Measurements from ENCODE around the gene VWA8. TPM values are rescaled to one million over a fixed set of nuclear protein-coding genes. Genes with fewer than 3 reads are reported as not detected.
"Not testable (repeated sequence)": the region's sequence is repeated elsewhere in the genome, so short reads cannot be mapped to it uniquely, and the experiment has no call there.

The VWA8 gene
- total RNA-seq, 1 donor = 10.8 TPM

DNA sequence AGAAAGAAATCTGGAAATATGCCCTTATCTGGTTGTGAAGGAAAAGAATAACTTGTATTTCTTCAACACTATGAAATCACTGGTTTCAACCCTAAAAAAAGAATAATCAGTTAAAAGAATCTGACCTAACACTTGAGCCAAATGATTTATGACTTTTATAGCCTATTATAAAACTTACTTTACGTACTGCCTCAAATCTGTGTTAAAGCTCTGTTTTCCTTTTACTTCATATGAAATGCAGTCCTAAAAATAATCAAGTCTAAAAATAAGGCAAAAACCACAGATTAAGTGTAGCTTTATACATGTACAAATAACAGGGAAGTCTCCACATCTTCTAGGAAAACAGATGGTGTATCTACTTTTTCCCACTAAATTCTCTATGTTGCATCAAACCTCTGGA, 101.3 kb downstream of the VWA8 start:
- no peak for DNase-seq (ENCODE audit: low read depth in 2 of 3, low spot score in 2 of 3)

DNA sequence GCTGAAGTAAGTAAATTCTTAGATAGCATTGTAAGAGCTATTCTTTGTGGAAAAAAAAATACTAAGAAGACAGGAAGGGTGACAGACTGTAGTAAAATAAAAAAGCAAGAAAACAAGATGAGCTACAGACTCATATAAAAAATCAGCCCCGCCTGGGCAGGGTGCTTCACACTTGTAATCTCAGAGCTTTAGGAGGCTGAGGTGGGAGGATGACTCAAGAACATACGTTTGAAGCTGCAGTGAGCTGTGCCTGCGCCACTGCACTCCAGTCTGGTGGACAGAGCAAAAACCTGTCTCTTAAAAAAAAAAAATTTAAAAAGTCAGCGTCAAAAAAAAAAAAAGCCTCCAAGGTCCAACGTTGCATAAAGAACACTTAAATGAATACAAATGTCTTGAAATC, 102.1 kb downstream of the VWA8 start:
- DNase-seq (ENCODE audit: low read depth in 2 of 3, low spot score in 2 of 3) = no peak

DNA sequence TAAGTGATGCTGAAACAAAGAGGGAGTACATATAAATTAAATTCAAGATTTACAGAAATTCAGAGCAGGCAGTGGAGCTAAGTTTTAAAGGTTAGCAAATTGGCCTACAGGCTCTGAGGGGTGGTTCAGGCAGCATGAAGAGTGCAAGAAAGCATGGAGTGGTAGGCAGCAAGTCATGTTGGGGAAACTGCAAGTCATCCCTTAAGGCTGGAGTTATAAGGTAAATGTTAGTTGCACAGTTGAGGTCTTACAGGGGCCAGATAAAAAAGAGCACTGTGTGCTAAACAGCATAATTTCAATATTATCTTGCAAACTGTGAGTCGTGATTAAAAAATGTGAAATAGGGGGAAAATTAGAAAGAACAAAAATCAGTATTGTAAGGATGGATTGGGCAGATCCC, 106.2 kb downstream of the VWA8 start:
- no peak for DNase-seq (ENCODE audit: low read depth in 2 of 3, low spot score in 2 of 3)

DNA sequence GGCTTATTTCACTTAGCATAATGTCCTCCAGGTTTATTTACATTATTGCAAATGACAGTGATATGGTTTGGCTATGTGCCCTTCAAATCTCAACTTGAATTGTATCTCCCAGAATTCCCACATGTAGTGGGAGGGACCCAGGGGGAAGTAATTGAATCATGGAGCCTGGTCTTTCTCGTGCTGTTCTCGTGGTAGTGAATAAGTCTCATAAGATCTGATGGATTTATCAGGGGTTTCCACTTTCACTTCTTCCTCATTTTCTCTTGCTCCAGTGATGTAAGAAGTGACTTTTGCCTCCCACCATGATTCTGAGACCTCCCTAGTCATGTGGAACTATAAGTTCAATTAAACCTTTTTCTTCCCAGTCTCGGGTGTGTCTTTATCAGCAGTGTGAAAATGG, 109.6 kb downstream of the VWA8 start:
- DNase-seq (ENCODE audit: low read depth in 2 of 3, low spot score in 2 of 3) = no peak

DNA sequence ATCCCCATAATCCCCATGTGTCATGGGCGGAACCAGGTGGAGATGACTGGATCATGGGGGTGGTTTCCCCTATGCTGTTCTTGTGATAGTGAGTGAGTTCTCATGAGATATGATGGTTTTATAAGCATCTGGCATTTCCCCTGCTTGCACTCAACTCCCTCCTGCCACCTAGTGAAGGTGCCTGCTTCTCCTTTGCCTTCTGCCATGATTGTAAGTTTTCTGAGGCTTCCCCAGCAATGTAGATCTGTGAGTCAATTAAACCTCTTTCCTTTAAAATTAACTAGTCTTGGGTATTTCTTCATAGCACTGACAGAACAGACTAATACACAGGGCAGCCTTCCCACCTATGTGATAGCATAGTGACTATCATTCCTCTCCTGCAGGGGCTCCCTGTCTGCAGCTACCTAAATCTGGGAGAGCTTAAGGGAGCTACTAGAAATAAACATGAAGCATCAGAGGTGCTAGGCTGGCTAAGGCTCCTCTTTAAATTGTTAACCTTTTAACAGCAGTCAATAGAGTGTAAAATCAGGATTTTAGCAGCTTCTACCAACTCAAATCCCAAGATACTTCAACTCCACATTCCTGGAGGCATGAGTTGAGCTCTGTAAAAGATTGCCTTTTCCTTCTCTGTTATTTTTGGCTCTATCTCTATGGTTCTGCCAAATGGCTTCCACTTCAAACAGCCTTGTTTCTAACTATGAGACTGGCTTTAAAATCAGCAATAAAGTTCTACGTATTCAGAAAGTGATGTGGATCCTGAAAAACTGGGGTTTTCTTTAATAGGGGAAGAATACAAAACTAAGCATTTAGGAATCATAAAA, 112.3 kb downstream of the VWA8 start:
- DNase-seq (ENCODE audit: low read depth in 2 of 3, low spot score in 2 of 3) = no peak

DNA sequence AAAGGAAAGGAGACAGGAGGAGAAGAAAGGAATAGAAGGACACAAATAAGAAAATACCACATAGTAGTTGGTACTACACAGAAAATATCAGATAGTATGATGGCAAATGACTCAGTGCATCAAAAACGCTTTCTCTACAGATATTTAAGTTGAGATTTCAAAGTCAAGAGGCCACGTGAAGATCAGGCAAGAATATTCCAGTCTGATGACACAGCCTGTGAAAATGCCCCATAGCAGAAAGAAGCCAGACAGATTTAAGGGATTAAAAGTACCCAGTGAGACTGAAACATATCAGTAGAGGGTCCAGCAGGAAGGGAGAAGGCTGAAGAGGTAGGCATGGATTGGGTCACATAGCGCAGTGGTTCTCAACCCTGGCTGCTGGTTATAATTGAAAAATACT, 113.7 kb downstream of the VWA8 start:
- DNase-seq (ENCODE audit: low read depth in 2 of 3, low spot score in 2 of 3) = no peak

DNA sequence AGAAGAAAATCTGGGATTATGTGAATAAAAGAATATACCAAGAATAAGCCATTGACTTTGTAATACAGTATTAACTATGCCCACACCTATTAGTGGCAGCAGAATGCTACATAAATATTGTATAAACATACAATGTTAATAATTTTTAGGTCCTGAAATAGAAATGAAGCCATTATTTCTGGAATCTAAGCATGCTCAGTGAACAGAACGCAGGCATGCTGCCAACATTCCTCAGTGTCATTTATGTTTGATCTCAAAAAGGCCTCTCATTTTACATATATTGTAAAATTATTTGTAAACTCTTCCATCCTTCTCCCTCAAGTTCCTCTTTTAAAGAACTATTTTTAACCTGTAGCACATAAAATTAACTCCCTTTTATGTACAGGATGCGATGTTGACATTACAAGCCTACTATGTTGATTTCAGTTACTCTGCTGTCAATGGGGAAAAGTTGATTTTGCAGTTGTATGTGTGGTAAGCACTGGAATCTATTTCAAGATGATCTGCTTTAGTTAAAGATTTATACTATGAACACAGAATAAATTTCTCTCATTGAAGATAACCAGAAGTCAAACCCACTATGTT, 118.8 kb downstream of the VWA8 start:
- peak in 1 of 3 donors; percentile 41 for DNase-seq (ENCODE audit: low read depth in 2 of 3, low spot score in 2 of 3)

DNA sequence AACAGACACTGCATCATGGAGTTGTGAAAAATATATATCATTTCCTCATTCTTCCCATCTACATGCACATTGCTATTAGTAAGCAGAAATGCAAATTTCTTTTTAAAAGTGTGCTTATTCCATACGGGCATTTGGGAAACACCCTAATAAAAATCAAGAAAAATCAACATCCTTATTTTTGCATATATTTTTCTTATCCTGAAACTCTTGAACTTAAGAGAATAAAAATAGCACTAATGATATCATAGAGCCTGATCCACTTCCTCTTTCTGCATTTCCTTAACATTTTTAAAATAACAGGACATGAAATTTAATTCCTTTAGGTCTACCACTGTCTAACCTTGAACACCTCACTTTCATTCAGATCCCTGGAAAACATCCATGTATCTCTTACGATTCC, 123.3 kb downstream of the VWA8 start:
- DNase-seq (ENCODE audit: low read depth in 2 of 3, low spot score in 2 of 3) = peak in 2 of 3 donors; percentile 9 to 32

DNA sequence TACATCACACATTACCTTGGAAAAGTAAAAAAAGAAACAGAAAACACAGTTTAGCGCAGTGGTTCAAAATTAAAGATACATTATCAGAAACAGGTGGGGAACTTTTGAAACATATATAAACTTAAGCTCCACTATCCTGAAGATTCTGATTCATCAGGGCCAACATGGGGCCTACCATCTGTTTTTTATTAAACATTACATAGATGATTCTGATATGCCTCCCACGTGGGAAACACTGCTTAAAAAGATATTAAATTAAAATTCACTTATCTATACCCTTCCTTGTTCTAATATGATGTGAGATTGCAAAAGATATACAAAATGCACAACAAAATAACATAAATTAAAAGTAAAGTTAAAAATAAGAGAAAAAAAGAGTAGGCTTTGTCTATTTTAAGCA, 125.0 kb downstream of the VWA8 start:
- no peak for DNase-seq (ENCODE audit: low read depth in 2 of 3, low spot score in 2 of 3)

DNA sequence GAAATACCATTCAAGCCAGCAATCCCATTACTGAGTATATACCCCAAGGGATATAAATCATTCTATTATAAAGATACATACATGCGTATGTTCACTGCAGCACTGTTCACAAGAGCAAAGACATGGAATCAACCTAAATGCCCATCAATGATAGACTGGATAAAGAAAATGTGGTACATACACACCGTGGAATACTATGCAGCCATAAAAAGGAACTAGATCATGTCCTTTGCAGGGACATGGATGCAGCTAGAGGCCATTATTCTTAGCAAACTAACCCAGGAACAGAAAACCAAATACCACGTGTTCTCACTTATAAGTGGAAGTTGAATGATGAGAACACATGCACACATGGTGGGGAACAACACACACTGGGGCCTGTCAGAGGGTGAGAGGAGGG, 126.2 kb downstream of the VWA8 start:
- DNase-seq (ENCODE audit: low read depth in 2 of 3, low spot score in 2 of 3) = not testable (repeated sequence)

DNA sequence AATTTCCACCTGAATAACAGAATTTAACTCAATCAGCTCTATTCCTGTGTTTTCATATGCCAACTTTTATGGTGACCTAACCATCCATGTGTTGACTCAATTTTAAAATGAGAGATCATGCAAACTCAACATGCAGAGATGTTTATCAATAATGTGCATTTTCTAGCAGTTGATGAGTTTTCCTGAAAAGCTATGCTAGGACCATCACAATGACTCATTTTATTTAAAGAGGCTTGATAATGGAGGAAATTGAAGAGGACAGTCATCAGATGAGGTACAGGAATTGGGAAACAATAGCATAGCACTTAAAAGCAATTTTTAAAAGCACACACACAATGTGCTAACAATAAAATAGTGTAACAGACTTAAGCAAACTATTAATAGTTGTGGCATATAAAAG, 127.1 kb downstream of the VWA8 start:
- DNase-seq (ENCODE audit: low read depth in 2 of 3, low spot score in 2 of 3) = no peak

DNA sequence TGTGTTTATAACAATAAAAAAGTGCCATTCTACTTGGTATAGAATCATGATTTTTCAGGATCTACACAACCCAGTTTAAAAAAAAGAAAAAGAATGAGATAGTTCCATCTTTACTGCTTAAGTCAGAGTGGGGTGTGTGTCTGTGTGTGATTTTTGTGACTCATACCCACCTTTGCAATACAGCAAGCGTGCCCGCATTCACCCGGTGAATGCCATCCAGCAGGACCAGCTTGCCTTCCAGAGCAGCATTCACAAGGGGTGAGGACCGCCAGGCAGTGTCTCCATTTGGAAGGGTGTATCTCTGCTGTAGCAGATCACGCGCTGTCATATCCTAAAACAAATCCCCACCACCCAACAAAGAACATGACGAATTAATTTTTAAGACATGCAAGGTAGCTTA, 127.7 kb downstream of the VWA8 start:
- no peak for DNase-seq (ENCODE audit: low read depth in 2 of 3, low spot score in 2 of 3)

DNA sequence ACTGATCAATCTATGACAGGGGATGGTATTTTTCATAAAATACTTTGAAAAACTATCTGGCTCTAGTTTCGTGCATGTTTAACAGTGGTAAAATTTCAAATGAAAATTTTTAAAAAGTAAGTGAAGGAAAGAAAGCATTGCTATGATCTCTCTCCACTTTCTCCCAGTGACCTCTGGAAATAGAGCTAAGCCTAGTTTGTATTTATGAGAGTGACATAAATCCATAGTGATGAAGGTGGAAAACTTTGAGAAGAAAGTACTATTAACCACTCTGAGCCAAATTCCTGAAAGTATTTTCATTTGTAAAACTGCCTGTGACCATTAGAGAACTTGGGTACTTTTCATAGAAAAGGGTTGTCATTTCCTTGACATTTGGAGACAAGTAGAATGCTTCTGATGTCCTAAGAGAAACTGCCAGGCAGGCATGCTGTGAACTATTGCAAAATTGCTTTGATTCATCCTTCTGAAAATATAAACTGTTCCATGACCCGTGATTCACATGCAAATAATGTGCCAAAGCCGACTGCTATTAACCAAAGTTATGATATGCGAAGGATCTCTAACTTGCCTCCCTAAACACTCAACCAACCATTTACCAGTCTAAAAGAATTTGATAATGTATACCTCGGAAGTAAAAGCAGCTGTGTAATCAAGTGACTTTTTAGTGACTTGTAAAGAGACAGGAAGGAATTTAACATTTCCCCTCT, 133.2 kb downstream of the VWA8 start:
- DNase-seq (ENCODE audit: low read depth in 2 of 3, low spot score in 2 of 3) = no peak

DNA sequence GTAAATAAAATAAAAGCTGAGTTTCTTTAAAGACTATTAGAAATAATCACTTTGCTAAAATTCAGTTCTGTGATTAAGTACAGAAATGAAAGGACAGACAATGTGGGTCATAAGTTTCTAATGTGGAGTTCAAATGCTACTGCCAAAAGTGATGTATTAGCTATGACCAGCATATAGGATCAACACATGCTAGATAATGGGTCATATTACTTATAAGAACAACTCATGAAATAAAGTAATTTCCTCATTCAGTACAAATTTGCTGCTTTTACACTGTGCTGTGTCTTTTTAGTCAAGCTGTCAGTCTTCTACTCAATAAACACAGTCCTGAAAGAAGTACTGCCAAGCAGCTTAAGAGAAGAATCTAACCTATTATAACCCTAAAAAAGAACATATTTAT, 135.2 kb downstream of the VWA8 start:
- no peak for DNase-seq (ENCODE audit: low read depth in 2 of 3, low spot score in 2 of 3)

DNA sequence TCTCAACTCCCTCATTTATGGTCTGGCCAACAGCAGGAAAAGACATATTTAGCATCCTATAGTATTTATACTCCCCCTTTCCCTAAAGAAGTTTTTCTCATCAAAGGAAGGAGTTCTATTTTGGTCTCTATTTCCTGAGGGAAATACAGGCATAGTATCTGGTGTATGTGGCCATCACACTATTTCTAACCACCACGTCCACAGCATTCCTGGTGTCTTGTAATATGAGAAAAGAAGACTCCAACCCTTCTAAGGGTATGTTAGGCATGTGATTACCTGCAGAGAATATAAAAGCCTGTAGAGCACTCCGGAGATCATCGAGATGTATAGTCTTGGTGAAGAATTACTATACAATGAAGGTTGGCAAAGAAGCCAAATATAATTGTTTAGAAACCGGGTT, 137.4 kb downstream of the VWA8 start:
- DNase-seq (ENCODE audit: low read depth in 2 of 3, low spot score in 2 of 3) = no peak

DNA sequence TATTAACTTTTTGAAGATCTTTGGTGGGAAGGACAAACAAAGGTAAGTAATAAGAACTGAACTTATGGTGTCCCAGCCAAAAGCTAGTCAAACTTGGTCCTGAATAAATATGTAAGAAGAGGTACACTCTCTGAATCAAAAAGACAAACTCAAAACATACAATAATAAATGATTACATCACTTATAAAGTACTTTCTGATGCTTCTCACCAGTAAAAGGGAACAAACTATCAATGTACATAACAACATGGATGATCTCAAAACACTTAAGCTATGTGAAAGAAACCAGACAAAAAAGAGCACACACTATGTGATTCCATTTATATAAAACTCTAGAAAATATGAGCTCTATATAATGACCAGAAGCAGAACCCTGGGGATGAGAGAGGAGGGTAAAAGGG, 138.3 kb downstream of the VWA8 start:
- DNase-seq (ENCODE audit: low read depth in 2 of 3, low spot score in 2 of 3) = no peak

DNA sequence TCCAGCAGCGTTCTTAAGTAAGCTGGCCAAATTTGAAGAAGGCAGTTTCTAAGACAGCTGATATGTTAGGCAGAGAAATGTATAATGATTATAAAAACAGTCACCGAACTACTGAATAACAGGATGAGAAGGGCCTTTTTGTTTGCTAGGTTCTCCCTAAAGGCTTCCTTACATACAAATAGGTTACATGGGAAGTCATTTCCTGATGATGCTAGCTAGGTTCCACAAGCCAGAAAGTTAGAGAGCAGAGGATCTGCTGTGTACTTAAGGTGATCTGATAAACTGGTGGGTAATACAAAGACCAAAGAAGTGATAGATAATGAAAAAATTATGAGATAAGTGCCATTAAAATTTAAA, 139.7 kb downstream of the VWA8 start:
- no peak for DNase-seq (ENCODE audit: low read depth in 2 of 3, low spot score in 2 of 3)

DNA sequence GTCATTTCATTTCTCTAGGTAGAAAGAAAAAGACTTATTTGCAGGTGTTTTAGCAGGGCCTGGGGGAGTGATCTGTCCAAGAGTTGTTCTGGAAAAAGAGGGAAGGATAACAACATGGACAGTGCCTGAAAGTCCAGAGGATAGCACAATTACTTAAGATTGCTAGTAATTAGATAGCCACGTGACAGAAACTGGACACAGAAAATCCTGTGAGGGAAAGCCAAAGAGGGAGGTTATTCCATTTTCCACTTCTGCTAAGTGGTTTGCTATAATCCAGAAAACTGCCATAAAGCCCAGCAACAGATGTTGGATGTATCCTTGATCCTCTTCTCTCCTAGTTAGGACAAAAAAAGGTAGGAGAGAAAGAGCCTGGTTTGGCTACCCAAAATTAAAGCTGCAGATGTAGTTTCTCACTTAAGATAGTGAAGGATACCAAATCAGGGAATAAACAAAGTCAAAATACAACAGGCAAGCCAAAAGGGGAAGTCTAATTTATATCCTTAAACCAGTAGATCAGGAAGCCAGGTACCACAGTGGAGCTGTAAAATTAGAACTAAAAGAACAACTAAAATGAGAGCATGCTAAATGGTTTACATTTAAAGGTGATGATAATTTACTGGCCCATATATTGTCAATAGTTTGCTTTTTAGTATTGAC, 140.2 kb downstream of the VWA8 start:
- peak in 1 of 3 donors; percentile 27 for DNase-seq (ENCODE audit: low read depth in 2 of 3, low spot score in 2 of 3)

DNA sequence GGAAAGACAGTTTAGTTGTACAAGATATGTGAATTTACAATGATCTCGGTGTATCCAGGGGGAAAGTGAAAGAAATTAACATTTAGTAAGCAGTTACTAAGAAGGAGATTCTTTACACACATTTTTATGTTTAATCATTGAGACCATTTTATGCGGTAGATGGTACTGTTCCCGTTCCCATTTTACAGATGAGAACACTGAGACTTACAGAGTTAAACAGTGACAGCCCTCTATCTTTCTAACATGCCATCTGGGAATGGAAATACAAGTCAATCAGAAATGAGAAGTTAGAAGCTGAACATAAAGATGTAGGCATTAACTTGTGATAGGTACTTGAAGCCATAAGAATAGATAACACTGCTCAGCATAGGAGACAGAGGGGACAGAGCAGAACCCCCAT, 144.9 kb downstream of the VWA8 start:
- DNase-seq (ENCODE audit: low read depth in 2 of 3, low spot score in 2 of 3) = no peak

DNA sequence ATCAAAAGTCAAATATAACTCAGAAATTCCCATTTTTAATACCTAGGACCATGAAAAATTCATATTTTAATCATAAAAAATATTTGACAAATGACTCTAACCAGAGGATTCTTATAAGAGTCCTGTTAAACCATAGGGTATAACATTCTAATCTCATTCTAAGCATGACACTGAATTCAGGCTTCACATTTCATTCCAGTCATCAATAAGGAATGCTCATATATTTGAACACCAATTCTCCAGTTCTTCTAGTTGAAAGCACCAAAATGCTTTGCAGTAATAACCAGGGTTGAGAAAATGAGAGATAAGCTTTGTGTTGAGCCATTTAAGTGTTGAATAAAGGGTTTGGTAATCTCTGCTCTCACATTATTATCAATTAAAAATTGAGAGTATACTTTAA, 147.5 kb downstream of the VWA8 start:
- no peak for DNase-seq (ENCODE audit: low read depth in 2 of 3, low spot score in 2 of 3)

DNA sequence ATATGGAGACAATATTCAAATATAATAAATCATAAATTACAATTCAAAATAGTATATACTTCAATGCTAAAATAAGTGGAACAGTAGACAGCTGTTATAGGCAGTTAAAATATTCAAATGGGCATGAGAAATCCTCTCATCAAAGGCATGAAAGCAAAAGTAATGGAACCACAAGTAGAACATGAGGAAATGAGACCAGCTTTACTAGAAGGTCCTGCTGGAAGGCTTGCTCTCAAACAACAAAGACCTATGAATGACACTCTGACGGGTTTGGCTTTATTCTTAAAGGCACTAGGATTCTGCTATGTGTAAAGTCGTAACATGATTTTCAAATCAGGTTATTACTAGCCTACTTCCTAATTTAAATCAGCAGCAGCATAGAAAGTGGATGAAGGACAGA, 148.1 kb downstream of the VWA8 start:
- DNase-seq (ENCODE audit: low read depth in 2 of 3, low spot score in 2 of 3) = no peak

DNA sequence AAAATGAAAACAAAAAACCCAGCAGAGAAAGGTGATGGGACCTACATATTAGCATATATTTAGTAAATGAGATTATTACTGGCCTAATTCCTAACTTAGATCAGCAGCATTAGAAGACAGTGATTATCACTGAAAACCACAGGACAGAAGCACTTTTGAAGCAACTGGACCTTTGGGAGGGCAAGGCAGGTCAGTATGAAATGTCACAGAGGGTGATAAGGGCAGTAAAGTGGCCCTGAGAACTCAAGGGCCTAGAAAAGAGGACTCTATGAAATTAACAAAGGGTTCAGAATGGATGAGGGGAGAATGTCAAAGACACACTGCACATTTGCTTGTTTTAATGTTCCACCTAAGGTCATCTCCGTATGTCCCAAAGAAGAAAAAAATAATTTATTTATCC, 148.7 kb downstream of the VWA8 start:
- no peak for DNase-seq (ENCODE audit: low read depth in 2 of 3, low spot score in 2 of 3)
